Heart left ventricle (tissue), 13 donors: Measurements from ENCODE around the gene LRRC53.

Experiments
- CTCF ChIP-seq, 12 donors: fragments of 200-600 bp; sonication (generic) in 4 of 12; IDR thresholded peaks; one replicate each; pipeline versions ENCODE4 v1.5.0 to v1.8.0; 2018 to 2022; ENCODE audit warnings: antibody characterized with exemption in 12 of 12, mild to moderate bottlenecking in 5 of 12
- POLR2A ChIP-seq, 2 donors: fragments of 450-650 bp; IDR thresholded peaks; one replicate each; pipeline ENCODE4 v1.6.1; 2017; ENCODE audit warnings: antibody characterized with exemption in 2 of 2, mild to moderate bottlenecking in 2 of 2, moderate library complexity in 2 of 2
- donor health status: ischemic (EF 13 %, LVEDD 7.1; RV severe dilation, severe dysfunction).
- donor health status: DM: no; HTN: yes; CAD: no.
- donor health status: DM: no; HTN: no; CAD: no.
- donor health status: ischemic (EF 25% LVEDD 6.9; RV normal size, moderate dysfunction).
- donor health status: ischemic (EF 25% LVEDD 5.7; RV mildly dilated, moderate dysfunction).
- donor health status: ischemic (EF 35%, LVEDD 5.7; RV mildly dilated, moderate dysfunction).
- donor health status: nonischemic (EF 11% LVEDD 7.7; RV severe dilation, severe dysfunction).
- donor health status: DM: yes; HTN: yes; CAD: no.
- donor health status: PGD.
- donor health status: ischemic (EF 29% LVEDD 5.4; RV normal size, mild dysfunction).
- donor health status: nonischemic (EF 23%, LVEDD 6.1; RV moderate dilation, normal function).

GRCh38 chr1:74504125-74504932, 8.1 kb downstream of the LRRC53 start:
- peak; percentile 54 to 73 (median 66) for TF ChIP-seq CTCF (IDR thresholded peaks at IDR 0.05)
- no peak for TF ChIP-seq POLR2A (IDR thresholded peaks at IDR 0.05)
